Muscle of leg (tissue), 11 donors: ENCODE data around the gene SRGAP3. TPM values are rescaled to one million over a fixed set of nuclear protein-coding genes. Genes with fewer than 3 reads are reported as not detected.

ENCODE experiments used
- DNase-seq: peaks from one replicate; pipeline ENCODE4 v3.0.0; 2013
- H3K27ac ChIP-seq: one replicate; pipeline ENCODE4 v1.5.1; 2013; ENCODE audit warnings: mild to moderate bottlenecking, low read length, control low read depth
- H3K27me3 ChIP-seq: one replicate; pipeline ENCODE4 v1.6.1; 2013; ENCODE audit warnings: low read length; ENCODE audit not compliant: control insufficient read depth, insufficient read depth
- H3K36me3 ChIP-seq: one replicate; pipeline ENCODE4 v1.6.1; 2013; ENCODE audit warnings: low read length; ENCODE audit not compliant: control insufficient read depth, insufficient read depth
- H3K4me1 ChIP-seq: one replicate; pipeline ENCODE4 v1.6.1; 2013; ENCODE audit warnings: low read length; ENCODE audit not compliant: control insufficient read depth, insufficient read depth
- H3K4me3 ChIP-seq: one replicate; pipeline ENCODE4 v1.5.1; 2013; ENCODE audit warnings: low read length, control low read depth
- H3K9me3 ChIP-seq: replicated peaks from 2 replicates; pipeline ENCODE4 v1.6.1; 2013; ENCODE audit warnings: low read depth, low read length; ENCODE audit not compliant: control insufficient read depth
- WGBS: methylation state at CpG from one replicate; pipeline ENCODE4 v1.1.5; 2013; ENCODE audit warnings: missing lambda C conversion rate; ENCODE audit not compliant: insufficient coverage; 5-methylcytosine and 5-hydroxymethylcytosine counted together
- polyA plus RNA-seq, 8 donors: library from polyadenylated mRNA; unstranded; fragments of 120-200 nt; gene quantifications; one replicate each; pipeline versions ENCODE4 v1.2.1 to v1.2.3, GENCODE V29; 2013; ENCODE audit warnings: inconsistent platforms in 1 of 8, low replicate concordance in 1 of 8; ENCODE audit not compliant: insufficient read length in 8 of 8, insufficient read depth in 1 of 8
- total RNA-seq: library from RNA; stranded (reverse); fragments of 120-200 nt; gene quantifications from one replicate; pipeline ENCODE4 v1.2.4, GENCODE V29; 2013

SRGAP3 gene
- total and polyA plus RNA-seq, 9 donors, result 16.2 to 25.7 (median 20.2) TPM

DNA sequence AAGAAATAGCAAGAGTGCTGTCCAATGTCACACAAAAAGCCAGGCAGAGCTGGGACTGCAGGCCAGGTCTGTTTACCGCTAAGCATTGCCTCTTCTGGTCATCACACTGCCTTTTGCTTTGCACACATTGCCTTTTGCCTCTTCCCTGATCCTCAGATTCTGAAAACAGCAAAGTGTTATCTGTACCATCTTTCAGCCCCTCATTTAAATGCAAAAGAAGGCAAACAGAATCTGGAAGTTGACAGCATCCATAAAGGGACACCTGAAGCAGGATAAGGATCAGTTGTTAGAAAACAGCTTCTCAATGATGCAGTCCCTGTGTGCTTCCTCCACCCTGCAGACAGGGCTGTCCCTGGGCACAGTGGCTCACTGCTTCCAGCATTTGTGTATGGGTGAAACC is 179.5 kb downstream of the SRGAP3 start:
- no peak for DNase-seq
- 100% methylated on average over 1 of the region's 1 CpG for WGBS
- Histone ChIP-seq H3K36me3 (peaks cover 7% of the 10 kb centered on the region), H3K9me3 (no peaks in the 10 kb centered on the region), H3K4me3 (no peak overlapping the region), H3K27me3 (no peaks in the 10 kb centered on the region), H3K27ac (no peak overlapping the region), H3K4me1 (peaks cover 16% of the 10 kb centered on the region)

- H3K27me3 ChIP-seq, result no peaks in the 10 kb centered on the region
- H3K27ac ChIP-seq, result peak overlapping the region; percentile 65
- H3K36me3 ChIP-seq, result peaks cover 10% of the 10 kb centered on the region
- no peaks in the 10 kb centered on the region for H3K9me3 ChIP-seq
- WGBS, result 22% methylated on average over 1 of the region's 5 CpGs
- H3K4me1 ChIP-seq, result peaks cover 25% of the 10 kb centered on the region
- peak; percentile 84 for DNase-seq
- H3K4me3 ChIP-seq, result no peak overlapping the region
These were observed 181.4 kb downstream of the SRGAP3 start for GRCh38 chr3:9068051-9068450.

DNA sequence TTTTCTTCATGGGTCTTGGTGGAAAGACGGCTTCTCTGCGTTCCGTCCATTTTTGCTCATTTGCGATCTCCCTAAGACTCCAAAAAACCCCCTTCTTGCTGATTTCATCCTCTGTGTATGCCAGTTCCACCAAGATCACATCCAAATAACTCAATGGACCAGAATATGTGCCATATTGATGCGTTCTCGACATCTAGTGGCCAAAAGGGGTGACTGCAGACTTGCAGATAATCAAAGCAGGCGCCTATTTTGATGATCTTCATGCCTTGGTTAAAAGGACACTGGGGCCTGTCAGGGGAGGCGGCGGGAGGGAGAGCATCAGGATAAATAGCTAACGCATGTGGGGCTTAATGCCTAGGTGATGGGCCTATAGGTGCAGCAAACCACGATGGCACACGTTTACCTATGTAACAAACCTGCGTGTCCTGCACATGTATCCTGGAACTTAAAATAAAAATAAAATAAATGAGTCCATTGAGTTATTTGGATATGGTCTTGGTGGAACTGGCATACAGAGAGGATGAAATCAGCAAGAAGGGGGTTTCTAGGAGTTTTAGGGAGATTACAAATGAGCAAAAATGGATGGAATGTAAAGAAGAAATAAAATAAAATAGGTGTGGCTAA is 182.0 kb downstream of the SRGAP3 start:
- H3K36me3 ChIP-seq, result peaks cover 7% of the 10 kb centered on the region
- H3K4me1 ChIP-seq, result peaks cover 25% of the 10 kb centered on the region
- H3K4me3 ChIP-seq, result no peak overlapping the region
- H3K27me3 ChIP-seq, result no peaks in the 10 kb centered on the region
- WGBS, result 30% methylated on average over 12 of the region's 13 CpGs
- H3K27ac ChIP-seq, result no peak overlapping the region
- DNase-seq, result peak; percentile 82
- no peaks in the 10 kb centered on the region for H3K9me3 ChIP-seq

DNA sequence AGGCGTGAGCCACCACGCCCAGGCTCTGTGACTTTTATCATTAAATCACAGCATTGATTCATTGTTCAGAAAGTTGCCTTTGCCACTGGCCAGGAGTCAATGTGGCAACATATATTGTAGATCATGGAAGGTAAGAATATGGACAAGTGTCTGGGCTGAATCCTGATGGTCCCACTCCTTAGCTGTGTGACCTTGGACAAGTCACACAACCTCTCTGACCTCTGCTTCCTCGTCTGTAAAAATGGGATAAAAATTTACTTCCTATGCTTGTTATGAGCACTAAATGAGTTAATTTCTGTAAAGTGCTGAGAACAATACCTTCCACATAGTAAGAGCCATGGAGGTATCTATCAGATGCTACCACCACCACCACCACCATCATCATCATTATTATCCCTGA is 182.7 kb downstream of the SRGAP3 start:
- DNase-seq, result no peak
- Histone ChIP-seq H3K9me3 (no peaks in the 10 kb centered on the region), H3K27me3 (no peaks in the 10 kb centered on the region), H3K27ac (no peak overlapping the region), H3K4me3 (no peak overlapping the region), H3K4me1 (peaks cover 25% of the 10 kb centered on the region), H3K36me3 (peaks cover 5% of the 10 kb centered on the region)
- no CpG with 5 or more reads among the region's 3 CpGs for WGBS

GRCh38 chr3:9066141-9066540 is 183.3 kb downstream of the SRGAP3 start:
- H3K27ac ChIP-seq, result no peak overlapping the region
- no peaks in the 10 kb centered on the region for H3K9me3 ChIP-seq
- H3K4me1 ChIP-seq, result peaks cover 25% of the 10 kb centered on the region
- peaks cover 5% of the 10 kb centered on the region for H3K36me3 ChIP-seq
- H3K4me3 ChIP-seq, result no peak overlapping the region
- DNase-seq, result peak; percentile 65
- H3K27me3 ChIP-seq, result no peaks in the 10 kb centered on the region
- WGBS, result no CpG with 5 or more reads among the region's 2 CpGs

- DNase-seq, result peak; percentile 83
- WGBS, result no CpG with 5 or more reads among the region's 5 CpGs
- Histone ChIP-seq H3K9me3 (no peaks in the 10 kb centered on the region), H3K27ac (no peak overlapping the region), H3K36me3 (peaks cover 13% of the 10 kb centered on the region), H3K4me1 (peaks cover 25% of the 10 kb centered on the region), H3K4me3 (no peak overlapping the region), H3K27me3 (no peaks in the 10 kb centered on the region)
These were observed 184.6 kb downstream of the SRGAP3 start for GRCh38 chr3:9064850-9065249.

GRCh38 chr3:9064251-9064650 is 185.2 kb downstream of the SRGAP3 start:
- Histone ChIP-seq H3K9me3 (no peaks in the 10 kb centered on the region), H3K27ac (peak overlapping the region; percentile 15), H3K36me3 (peaks cover 16% of the 10 kb centered on the region), H3K4me3 (no peak overlapping the region), H3K27me3 (no peaks in the 10 kb centered on the region), H3K4me1 (peaks cover 25% of the 10 kb centered on the region)
- 84% methylated on average over 7 of the region's 9 CpGs for WGBS
- DNase-seq, result no peak

GRCh38 chr3:9062570-9062969 is 186.9 kb downstream of the SRGAP3 start:
- Histone ChIP-seq H3K9me3 (no peaks in the 10 kb centered on the region), H3K27ac (no peak overlapping the region), H3K27me3 (no peaks in the 10 kb centered on the region), H3K36me3 (peaks cover 26% of the 10 kb centered on the region), H3K4me1 (peaks cover 17% of the 10 kb centered on the region), H3K4me3 (no peak overlapping the region)
- no CpG with 5 or more reads among the region's 1 CpG for WGBS
- DNase-seq, result no peak

GRCh38 chr3:9061634-9062033 is 187.8 kb downstream of the SRGAP3 start:
- Histone ChIP-seq H3K27me3 (no peaks in the 10 kb centered on the region), H3K4me3 (no peak overlapping the region), H3K4me1 (peaks cover 17% of the 10 kb centered on the region), H3K27ac (no peak overlapping the region), H3K9me3 (no peaks in the 10 kb centered on the region), H3K36me3 (peaks cover 32% of the 10 kb centered on the region)
- 92% methylated on average over 2 of the region's 2 CpGs for WGBS
- no peak for DNase-seq

- peaks cover 7% of the 10 kb centered on the region for H3K4me1 ChIP-seq
- no peak overlapping the region for H3K4me3 ChIP-seq
- no peak for DNase-seq
- no peaks in the 10 kb centered on the region for H3K27me3 ChIP-seq
- peaks cover 46% of the 10 kb centered on the region for H3K36me3 ChIP-seq
- no peaks in the 10 kb centered on the region for H3K9me3 ChIP-seq
- 84% methylated on average over 11 of the region's 19 CpGs for WGBS
- H3K27ac ChIP-seq, result no peak overlapping the region
These were observed 189.7 kb downstream of the SRGAP3 start for GRCh38 chr3:9059489-9060400.
